ENCODE measurements around the gene SLC4A4. TPM values are rescaled to one million over a fixed set of nuclear protein-coding genes. Genes with fewer than 3 reads are reported as not detected.
A peak's percentile ranks its signal among the peaks of the same experiment; 100 is the strongest.

The SLC4A4 gene
- total RNA-seq, 4 donors from 2014 or later = 0.30 to 0.56 (median 0.34) TPM; not detected in 1

DNA sequence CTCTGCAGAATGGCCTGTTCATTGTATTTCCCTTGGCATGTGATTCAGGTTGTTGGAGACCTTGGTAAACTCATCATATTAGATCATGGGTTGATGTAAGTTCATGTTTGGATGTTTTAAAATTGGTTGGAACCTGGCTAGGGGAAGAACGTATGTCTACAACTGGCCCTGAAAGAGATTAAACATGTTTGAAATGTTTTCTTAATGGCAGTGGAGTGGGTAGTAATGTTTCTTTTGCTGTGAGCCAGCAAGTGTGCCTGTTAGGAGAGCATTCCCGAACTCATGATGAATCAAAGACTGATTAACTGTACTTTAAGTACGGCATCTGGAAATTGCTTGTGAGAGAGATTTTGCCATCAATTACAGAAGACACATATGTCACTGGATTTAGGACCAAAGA lies 44.5 kb upstream of the SLC4A4 start:
- Histone ChIP-seq H3K27me3 (no peaks in the 10 kb centered on the region), H3K27ac (no peak overlapping the region), H3K4me1 (no peaks in the 10 kb centered on the region), H3K9me3 (no peaks in the 10 kb centered on the region), H3K4me3 (no peak overlapping the region), H3K36me3 (no peaks in the 10 kb centered on the region)
- DNase-seq (ENCODE audit: low spot score in 2 of 2) = no peak
- TF ChIP-seq EP300 (IDR thresholded peaks at IDR 0.05) = no peak
- TF ChIP-seq POLR2AphosphoS5 (IDR thresholded peaks at IDR 0.05) = no peak
- no peak for TF ChIP-seq POLR2A (IDR thresholded peaks at IDR 0.05)
- TF ChIP-seq, protein P1, sequence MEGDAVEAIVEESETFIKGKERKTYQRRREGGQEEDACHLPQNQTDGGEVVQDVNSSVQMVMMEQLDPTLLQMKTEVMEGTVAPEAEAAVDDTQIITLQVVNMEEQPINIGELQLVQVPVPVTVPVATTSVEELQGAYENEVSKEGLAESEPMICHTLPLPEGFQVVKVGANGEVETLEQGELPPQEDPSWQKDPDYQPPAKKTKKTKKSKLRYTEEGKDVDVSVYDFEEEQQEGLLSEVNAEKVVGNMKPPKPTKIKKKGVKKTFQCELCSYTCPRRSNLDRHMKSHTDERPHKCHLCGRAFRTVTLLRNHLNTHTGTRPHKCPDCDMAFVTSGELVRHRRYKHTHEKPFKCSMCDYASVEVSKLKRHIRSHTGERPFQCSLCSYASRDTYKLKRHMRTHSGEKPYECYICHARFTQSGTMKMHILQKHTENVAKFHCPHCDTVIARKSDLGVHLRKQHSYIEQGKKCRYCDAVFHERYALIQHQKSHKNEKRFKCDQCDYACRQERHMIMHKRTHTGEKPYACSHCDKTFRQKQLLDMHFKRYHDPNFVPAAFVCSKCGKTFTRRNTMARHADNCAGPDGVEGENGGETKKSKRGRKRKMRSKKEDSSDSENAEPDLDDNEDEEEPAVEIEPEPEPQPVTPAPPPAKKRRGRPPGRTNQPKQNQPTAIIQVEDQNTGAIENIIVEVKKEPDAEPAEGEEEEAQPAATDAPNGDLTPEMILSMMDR (IDR thresholded peaks at IDR 0.05) = no peak
- WGBS = 63% methylated on average over 3 of the region's 3 CpGs

- 76% methylated on average over 1 of the region's 1 CpG for WGBS
- no peak for TF ChIP-seq POLR2AphosphoS5 (IDR thresholded peaks at IDR 0.05)
- TF ChIP-seq, protein P1 (IDR thresholded peaks at IDR 0.05) = no peak
- no peak for TF ChIP-seq POLR2A (IDR thresholded peaks at IDR 0.05)
- TF ChIP-seq EP300 (IDR thresholded peaks at IDR 0.05) = no peak
Observed at GRCh38 chr4:71296945-71297344, 41.9 kb upstream of the SLC4A4 start.

DNA sequence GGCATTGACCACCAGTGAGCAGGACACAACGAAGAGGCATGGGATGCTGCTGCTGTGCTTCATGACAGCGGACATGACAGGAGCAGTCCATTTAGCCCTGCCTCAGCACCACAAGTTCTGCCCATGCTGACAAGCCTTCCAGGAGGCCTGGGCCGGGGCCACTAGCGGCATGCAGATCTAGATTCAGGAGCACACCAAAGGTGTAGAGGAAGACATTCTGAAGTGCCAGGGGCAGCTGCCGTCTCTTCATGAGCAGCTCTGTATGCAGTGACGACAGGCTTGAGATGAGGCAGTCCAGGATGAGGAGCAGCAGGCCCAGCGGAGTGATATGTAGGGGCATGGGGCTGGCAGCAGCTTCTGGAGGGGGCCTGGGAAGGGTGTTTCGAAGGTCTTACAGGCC lies 38.5 kb upstream of the SLC4A4 start:
- Histone ChIP-seq H3K4me3 (no peak overlapping the region), H3K9me3 (no peaks in the 10 kb centered on the region), H3K36me3 (no peaks in the 10 kb centered on the region), H3K27ac (no peak overlapping the region), H3K4me1 (no peaks in the 10 kb centered on the region), H3K27me3 (no peaks in the 10 kb centered on the region)
- TF ChIP-seq POLR2A (IDR thresholded peaks at IDR 0.05) = no peak
- no peak for TF ChIP-seq POLR2AphosphoS5 (IDR thresholded peaks at IDR 0.05)
- TF ChIP-seq EP300 (IDR thresholded peaks at IDR 0.05) = no peak
- TF ChIP-seq, protein P1 (IDR thresholded peaks at IDR 0.05) = no peak
- no peak for DNase-seq (ENCODE audit: low spot score in 2 of 2)
- 92% methylated on average over 8 of the region's 8 CpGs for WGBS

More at GRCh38 chr4:71296945-71297344, 41.9 kb upstream of the SLC4A4 start:
- DNase-seq (ENCODE audit: low spot score in 2 of 2) = no peak
- Histone ChIP-seq H3K27me3 (no peaks in the 10 kb centered on the region), H3K4me3 (no peak overlapping the region), H3K36me3 (no peaks in the 10 kb centered on the region), H3K4me1 (no peaks in the 10 kb centered on the region), H3K9me3 (no peaks in the 10 kb centered on the region), H3K27ac (no peak overlapping the region)

DNA sequence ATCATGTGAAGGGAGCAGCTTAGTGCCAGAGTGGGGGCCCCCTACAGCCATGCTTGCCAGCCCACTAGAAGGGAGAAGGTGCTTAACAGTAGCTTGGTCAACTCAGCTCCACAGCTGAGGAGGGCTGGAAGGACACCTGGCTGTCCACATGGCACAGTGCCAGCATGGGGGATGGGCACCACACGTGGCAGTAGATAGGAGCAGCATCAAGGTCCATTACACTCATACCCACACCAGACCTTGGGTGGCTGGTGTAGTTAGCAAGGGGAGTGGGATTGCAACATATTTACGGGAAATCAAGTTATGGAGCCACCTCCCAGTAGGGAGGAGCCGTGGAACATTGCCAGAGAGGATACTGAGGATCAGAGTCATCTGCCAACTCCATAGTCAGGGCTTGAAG lies 37.9 kb upstream of the SLC4A4 start:
- 80% methylated on average over 3 of the region's 3 CpGs for WGBS
- no peaks in the 10 kb centered on the region for H3K27me3 ChIP-seq
- DNase-seq (ENCODE audit: low spot score in 2 of 2) = peak in 1 of 2 donors; percentile 57
- H3K9me3 ChIP-seq = no peaks in the 10 kb centered on the region
- no peaks in the 10 kb centered on the region for H3K36me3 ChIP-seq
- H3K4me1 ChIP-seq = no peaks in the 10 kb centered on the region
- TF ChIP-seq POLR2A (IDR thresholded peaks at IDR 0.05) = no peak
- no peak for TF ChIP-seq EP300 (IDR thresholded peaks at IDR 0.05)
- TF ChIP-seq, protein P1 (IDR thresholded peaks at IDR 0.05) = no peak
- TF ChIP-seq POLR2AphosphoS5 (IDR thresholded peaks at IDR 0.05) = no peak
- no peak overlapping the region for H3K27ac ChIP-seq
- no peak overlapping the region for H3K4me3 ChIP-seq

DNA sequence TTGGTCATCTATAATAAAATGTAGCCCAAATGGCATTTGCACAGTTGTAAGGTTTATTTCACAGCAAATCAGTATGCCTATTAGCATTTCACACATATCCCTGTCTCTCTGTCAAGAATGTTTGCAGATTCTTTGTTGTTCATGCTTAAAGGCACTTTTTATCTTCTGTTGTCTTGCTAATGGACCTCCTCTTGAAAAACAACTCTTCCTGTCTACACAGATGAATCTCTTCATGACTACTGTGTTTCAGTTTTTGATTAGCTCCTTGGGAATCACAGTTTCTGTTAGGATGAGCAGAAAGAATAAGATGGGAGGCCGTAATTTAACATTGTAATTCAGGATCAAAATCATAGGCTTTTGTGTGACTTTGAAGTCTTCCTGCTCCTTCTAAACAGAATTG lies 35.5 kb upstream of the SLC4A4 start:
- H3K9me3 ChIP-seq = no peaks in the 10 kb centered on the region
- H3K27me3 ChIP-seq = no peaks in the 10 kb centered on the region
- TF ChIP-seq POLR2AphosphoS5 (IDR thresholded peaks at IDR 0.05) (no peak), EP300 (IDR thresholded peaks at IDR 0.05) (no peak), POLR2A (IDR thresholded peaks at IDR 0.05) (no peak)
- TF ChIP-seq, protein P1 (IDR thresholded peaks at IDR 0.05) = no peak
- no peaks in the 10 kb centered on the region for H3K4me1 ChIP-seq
- H3K27ac ChIP-seq = no peak overlapping the region
- no peak overlapping the region for H3K4me3 ChIP-seq
- H3K36me3 ChIP-seq = no peaks in the 10 kb centered on the region
- DNase-seq (ENCODE audit: low spot score in 2 of 2) = no peak
- 100% methylated on average over 1 of the region's 1 CpG for WGBS

All from suprapubic skin (tissue), 4 donors.